Panc1 (cell line): ENCODE data around the gene KIF25.
"Not testable (repeated sequence)": the region's sequence is repeated elsewhere in the genome, so short reads cannot be mapped to it uniquely, and the experiment has no call there.

Experiments
- CTCF ChIP-seq: fragments of 450-650 bp; IDR thresholded peaks from 2 replicates; pipeline ENCODE4 v1.5.1; 2017; ENCODE audit warnings: mild to moderate bottlenecking
- POLR2AphosphoS5 ChIP-seq: IDR thresholded peaks from 2 replicates; pipeline ENCODE4 v1.6.1; 2012; ENCODE audit warnings: mild to moderate bottlenecking, low read depth, low read length, moderate library complexity

- TF ChIP-seq POLR2AphosphoS5, CTCF: not testable (repeated sequence)
These were observed 79.9 kb downstream of the KIF25 start for GRCh38 chr6:168077401-168077800.
